ENCODE results near the gene TRIM65.
"Not testable (repeated sequence)": the region's sequence is repeated elsewhere in the genome, so short reads cannot be mapped to it uniquely, and the experiment has no call there.

Gene TRIM65

GRCh38 chr17:75874323-75875181 lies 22.2 kb downstream of the TRIM65 start:
- DNase-seq = no peak

DNA sequence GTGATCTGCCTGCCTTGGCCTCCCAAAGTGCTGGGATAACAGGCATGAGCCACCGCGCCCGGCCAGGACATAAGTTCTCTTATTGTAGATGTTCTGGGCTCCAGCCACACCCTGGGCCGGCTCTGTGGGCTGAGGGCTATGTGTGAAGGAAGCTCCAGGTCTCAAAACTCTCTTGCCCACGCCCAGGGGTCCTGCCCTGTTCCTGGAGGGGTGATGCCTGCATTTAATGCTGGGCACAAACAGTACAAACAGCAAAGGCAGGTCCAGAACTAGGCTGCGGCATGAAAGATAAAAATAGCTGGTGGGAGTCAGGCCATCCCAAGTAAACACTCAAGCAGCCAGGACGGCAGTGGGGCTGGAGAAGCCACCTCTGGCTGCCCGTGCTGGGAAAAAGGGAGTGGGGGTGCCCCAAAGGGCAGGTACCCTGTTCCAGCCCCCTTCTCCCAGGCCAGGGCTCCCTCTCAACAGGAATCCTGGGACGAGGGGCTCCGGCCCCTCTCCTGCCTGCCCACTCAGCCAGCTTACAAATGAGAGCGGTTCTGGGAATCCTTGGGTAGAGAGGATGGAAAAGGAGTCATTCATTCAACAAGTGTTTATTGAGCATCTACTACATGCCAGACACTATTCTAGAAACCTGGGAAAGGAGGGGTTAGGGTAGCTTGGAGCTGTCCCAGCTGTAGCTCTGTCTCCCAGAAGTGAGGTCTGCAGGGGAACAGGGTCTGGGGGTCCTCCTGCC lies 23.0 kb downstream of the TRIM65 start:
- DNase-seq = no peak

- peak; percentile 76 for DNase-seq
These were observed 24.1 kb downstream of the TRIM65 start for GRCh38 chr17:75872434-75873351.

- not testable (repeated sequence) for DNase-seq
These were observed 26.5 kb downstream of the TRIM65 start for GRCh38 chr17:75870228-75870627.

- DNase-seq = no peak
These were observed 27.2 kb downstream of the TRIM65 start for GRCh38 chr17:75869282-75870141.

- not testable (repeated sequence) for DNase-seq
These were observed 27.9 kb downstream of the TRIM65 start for GRCh38 chr17:75868730-75869281.

- not testable (repeated sequence) for DNase-seq
These were observed 31.2 kb downstream of the TRIM65 start for GRCh38 chr17:75865404-75866188.

DNA sequence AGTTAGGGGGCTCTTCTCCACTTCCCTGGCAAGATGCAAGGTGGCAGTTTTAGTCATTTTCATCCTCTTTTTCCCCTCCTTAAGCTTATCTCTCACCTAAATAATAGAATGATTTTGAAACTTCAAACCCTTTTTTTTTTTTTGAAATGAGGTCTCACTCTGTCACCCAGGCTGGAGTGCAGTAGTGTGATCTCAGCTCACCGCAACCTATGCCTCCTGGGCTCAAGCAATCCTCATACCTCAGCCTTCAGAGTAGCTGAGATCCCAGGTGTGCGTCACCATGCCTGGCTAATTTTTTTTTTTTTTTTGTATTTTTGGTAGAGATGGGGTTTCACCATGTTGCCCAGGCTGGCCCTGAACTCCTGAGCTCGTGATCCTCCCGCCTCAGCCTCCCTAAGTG lies 31.9 kb downstream of the TRIM65 start:
- DNase-seq = not testable (repeated sequence)

DNA sequence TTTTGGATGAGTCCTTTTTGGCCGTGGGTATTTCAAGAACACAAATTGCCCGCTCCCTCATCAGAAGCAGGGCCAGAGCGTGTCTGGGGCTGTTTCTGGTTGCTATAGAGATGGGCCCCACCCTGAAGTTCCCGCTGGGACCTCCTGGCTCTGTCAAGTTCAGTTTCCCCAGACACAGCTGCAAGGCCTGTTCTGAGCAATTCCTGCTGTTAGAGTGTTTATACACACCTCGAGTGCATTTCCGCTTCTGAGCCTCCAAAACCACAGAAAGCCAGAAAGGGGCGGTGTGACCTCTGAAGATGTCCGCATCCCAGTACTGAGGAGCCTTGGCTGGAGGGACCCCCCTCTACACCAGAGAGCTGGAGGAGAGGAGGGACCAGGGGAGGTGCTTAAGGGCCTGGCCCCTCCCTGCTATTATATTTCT lies 32.3 kb downstream of the TRIM65 start:
- no peak for DNase-seq

DNA sequence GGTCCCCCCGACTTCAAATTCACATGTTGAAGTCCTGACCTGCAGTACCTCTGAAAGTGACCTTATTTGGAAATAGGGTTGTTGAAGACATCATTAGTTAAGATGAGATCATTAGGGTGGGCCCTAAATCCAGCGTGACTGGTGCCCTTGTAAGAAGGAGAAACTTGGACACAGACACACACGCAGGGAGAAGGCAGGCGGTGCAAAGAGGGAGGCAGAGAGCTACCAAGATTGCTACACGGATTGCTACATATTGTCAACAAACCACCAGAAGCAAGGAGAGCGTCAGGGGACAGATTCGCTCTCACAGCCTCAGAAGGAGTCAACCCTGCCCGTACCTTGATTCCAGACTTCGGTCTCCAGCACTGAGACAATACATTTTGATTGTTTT lies 34.8 kb downstream of the TRIM65 start:
- no peak for DNase-seq

GRCh38 chr17:75859358-75859757 lies 37.4 kb downstream of the TRIM65 start:
- DNase-seq = not testable (repeated sequence)

DNA sequence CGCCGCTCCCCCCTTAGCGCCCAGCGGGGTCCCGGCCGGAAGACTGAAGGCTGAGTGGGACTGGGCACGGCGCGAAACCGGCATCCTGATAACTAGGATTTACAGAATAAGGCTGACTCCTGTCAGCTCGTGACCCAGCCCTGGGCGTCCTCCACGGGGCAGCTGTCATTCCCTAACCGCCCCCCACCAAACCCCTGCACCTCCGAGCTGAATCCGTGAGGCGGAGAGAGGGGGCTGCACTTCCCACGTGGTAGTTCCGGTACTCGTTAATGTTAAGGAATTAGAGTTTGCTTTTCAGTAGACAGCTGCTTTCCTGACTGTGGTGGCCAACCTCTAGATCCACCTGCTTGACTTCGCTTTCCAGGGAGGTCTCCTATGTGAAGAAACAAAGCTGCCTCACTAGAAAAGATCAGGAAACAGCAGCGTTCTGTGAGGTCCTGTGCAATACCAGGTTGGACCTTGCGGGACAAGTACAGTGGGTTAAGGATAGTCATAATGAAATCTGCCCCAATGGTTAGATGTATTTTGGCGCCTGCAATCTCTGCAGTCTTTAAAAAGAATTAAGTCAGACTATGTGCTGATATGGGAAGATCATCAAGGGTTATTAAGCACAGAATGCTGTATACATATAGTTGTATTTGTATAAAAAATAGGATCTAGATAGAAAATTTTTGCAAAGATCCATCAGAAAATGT lies 40.5 kb downstream of the TRIM65 start:
- DNase-seq = peak; percentile 40

DNA sequence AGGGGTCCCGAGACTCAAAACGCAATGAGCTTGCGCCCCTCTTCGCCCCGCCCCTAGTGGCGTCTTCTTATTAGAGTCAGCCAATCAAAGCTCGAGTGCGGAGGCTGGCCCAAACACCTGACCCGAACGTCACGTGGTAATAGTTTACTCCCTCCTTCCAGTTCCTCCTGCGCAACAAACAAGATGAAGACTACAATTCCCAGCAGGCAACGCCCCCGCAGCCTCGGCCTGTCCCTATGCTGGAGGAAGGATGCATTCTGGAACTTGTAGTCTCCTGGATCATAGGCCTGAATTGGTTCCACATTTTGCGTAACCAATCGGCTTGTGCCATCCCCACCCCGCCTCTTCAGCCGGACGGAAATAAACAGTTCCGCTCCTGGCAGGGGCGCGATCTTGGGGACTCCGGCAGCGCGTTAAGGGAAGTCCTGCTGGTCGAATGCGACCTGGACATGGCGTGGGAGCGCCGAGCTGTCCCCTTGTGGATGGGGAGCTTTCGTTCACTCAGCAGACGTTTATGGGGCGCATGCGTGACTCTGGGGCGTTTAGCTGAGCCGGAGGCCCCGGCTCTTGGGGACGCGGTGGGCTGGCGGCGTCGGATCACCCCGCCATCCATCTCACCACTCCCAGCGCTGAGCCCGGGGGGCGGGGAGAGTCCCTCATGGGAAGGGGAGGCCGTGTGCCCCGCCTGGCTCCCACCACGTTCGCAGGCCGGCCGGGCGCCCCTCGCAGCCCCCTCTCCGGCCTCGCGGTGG lies 41.3 kb downstream of the TRIM65 start, which contains the start of gene WBP2:
TSS of gene WBP2 (minus strand) at position 26 of the 752 bp plus-strand sequence. CDS start 38 bp downstream, outside the sequence.
- DNase-seq = peak; percentile 100

GRCh38 chr17:75854881-75855309 lies 41.9 kb downstream of the TRIM65 start:
- DNase-seq = no peak

- no peak for DNase-seq
These were observed 42.5 kb downstream of the TRIM65 start for GRCh38 chr17:75854101-75854748.

DNA sequence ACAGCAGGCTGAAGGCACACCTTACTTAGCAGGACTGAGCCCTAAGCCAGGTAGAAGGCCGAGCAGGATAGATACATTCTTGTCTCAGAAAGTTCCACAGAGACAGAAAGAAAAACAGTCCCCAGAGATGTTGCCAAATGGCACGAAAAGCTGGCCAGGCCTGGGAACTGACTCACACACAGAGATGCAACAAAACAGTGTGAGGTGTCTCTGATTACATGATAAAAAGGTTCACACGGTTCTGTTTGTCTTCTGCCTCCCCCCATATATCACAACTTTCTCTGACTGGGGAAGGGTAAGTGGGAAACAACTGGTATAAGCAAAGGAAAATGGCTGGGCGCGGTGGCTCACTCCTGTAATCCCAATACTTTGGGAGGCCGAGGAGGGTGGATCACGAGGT lies 43.3 kb downstream of the TRIM65 start:
- no peak for DNase-seq

GRCh38 chr17:75851693-75851991 lies 45.1 kb downstream of the TRIM65 start:
- not testable (repeated sequence) for DNase-seq

DNA sequence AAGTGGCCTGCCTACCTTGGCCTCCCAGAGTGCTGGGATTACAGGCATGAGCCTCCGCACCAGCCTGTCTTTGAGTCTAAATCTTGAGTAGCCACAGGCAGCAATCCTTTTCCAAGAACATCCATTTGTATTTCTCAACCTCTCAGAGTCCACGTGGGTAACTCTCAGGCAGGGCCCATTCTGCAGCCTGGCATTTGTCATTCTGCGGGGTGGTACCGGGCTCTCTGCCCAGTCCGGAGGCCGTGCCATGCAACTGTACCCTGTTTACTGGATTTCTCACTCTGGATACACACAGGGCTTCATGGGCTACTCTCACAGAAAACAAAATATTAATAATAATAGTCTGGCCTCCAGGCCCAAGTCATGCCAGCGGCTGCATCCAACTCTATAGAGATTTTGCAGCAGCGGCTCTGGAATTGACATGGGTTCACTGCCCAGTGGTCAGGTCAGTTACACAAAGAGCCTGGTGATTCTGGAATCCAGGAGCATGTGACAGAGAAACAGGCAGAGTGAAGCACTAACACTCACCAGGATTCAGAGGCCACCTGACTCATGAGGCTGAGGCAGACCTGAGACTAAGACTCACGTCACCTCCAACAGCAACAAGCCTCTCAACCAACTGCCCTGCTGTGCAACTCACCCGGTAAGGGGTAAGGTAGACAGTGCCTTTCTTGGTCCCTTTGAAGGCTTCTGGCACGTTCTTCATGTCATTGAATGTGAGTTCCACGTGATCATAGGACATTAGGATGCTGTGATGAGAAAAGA lies 45.6 kb downstream of the TRIM65 start:
- no peak for DNase-seq

Measured in SHP77 treated with DMSO at 0.1 percent for 48 hours (cell line).